Rectal smooth muscle tissue (tissue), 1 donor: Measurements from ENCODE around the gene MAP6.

Experiments
- H3K27ac ChIP-seq: one replicate; pipeline ENCODE4 v1.7.0; 2013; ENCODE audit warnings: low read depth, low read length, inconsistent platforms
- H3K27me3 ChIP-seq: one replicate; pipeline ENCODE4 v1.7.0; 2013; ENCODE audit warnings: low read length; ENCODE audit not compliant: control insufficient read depth, insufficient read depth
- H3K36me3 ChIP-seq: one replicate; pipeline ENCODE4 v1.7.0; 2013; ENCODE audit warnings: low read length; ENCODE audit not compliant: control insufficient read depth, insufficient read depth
- H3K4me1 ChIP-seq: one replicate; pipeline ENCODE4 v1.7.0; 2013; ENCODE audit warnings: low read length; ENCODE audit not compliant: control insufficient read depth, insufficient read depth
- H3K4me3 ChIP-seq: one replicate; pipeline ENCODE4 v1.7.0; 2013; ENCODE audit warnings: low read length
- H3K9ac ChIP-seq: one replicate; pipeline ENCODE4 v1.7.0; 2013; ENCODE audit warnings: low read length

MAP6 gene

DNA sequence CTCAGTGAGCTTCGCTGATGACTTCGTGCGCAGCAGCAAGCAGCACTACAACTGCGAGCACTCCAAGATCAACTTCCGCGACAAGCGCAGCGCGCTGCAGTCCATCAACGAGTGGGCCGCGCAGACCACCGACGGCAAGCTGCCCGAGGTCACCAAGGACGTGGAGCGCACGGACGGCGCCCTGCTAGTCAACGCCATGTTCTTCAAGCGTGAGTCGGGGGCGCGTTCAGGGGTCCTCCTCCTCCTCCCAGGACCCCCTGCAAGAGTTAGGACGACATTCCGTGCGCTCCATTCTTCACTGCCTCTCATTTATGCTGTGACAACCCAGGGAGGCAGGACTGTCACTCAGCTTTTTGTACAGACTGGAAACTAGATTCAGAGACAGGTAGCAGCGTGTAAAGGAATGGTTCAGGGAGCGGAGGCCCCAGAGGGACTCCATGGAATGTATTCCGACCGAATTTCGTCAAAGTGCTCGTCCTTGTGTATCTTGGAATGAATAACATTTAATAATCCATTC is 102.0 kb downstream of the MAP6 start:
- Histone ChIP-seq H3K27me3 (no peaks in the 10 kb centered on the region), H3K4me3 (no peak overlapping the region), H3K9ac (no peak overlapping the region), H3K36me3 (peaks cover 43% of the 10 kb centered on the region), H3K4me1 (peaks cover 25% of the 10 kb centered on the region), H3K27ac (no peak overlapping the region)

DNA sequence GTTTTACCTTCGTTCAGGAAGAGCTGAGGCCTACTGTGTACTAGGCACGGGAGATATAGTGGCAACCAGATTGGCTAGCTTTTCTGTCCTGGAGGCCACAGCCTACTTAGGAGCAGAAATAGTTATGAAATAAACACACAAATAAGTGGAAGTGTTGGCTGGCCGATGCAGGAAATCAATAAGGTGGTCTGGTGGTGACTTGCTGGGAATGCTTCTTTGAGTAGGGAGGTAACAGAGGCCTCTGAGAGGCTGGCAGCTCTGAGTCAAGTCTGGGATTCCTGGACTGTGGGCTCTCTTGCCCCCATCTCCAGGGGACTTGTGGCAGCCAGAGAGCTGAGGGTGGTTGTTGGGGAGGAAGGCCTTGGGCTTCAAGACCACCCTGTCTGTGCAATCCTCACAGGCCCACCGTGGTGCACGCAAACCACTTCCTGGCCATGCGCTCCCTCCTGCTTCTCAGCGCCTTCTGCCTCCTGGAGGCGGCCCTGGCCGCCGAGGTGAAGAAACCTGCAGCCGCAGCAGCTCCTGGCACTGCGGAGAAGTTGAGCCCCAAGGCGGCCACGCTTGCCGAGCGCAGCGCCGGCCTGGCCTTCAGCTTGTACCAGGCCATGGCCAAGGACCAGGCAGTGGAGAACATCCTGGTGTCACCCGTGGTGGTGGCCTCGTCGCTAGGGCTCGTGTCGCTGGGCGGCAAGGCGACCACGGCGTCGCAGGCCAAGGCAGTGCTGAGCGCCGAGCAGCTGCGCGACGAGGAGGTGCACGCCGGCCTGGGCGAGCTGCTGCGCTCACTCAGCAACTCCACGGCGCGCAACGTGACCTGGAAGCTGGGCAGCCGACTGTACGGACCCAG is 102.7 kb downstream of the MAP6 start:
- peaks cover 31% of the 10 kb centered on the region for H3K4me1 ChIP-seq
- H3K4me3 ChIP-seq, result peak overlapping the region; percentile 14
- no peak overlapping the region for H3K27ac ChIP-seq
- no peaks in the 10 kb centered on the region for H3K27me3 ChIP-seq
- no peak overlapping the region for H3K9ac ChIP-seq
- H3K36me3 ChIP-seq, result peaks cover 36% of the 10 kb centered on the region

DNA sequence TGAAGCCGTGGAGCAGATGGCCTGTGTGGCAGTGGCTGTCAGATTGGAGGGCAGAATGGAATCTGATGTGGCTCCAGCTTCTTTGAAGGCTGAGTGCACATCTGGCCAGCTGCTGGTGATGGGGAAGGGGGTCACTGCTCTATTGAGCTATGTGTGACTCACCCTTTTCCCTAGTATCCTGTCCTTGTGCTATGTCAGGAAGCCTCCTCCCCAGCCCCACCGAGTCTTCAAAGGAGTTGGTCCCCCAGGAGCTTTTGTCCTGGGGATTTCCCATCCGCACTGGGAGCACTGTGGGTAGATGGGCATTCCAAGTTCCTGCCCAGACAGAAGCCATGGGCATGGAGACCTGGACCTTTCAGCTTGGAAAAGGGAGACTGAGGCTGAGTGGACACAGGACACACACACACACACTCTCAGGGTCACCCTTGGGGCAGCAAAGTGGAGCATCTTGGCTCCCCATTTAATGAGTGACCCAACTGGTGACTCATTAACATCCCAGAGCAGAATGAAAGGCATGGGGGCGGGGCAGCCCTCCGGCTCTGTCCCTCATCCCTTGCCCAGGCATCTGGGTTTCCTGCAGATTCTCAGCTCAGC is 103.5 kb downstream of the MAP6 start:
- Histone ChIP-seq H3K27ac (peak overlapping the region; percentile 100), H3K36me3 (peaks cover 28% of the 10 kb centered on the region), H3K4me1 (peaks cover 34% of the 10 kb centered on the region), H3K27me3 (no peaks in the 10 kb centered on the region), H3K9ac (no peak overlapping the region), H3K4me3 (peak overlapping the region; percentile 71)

DNA sequence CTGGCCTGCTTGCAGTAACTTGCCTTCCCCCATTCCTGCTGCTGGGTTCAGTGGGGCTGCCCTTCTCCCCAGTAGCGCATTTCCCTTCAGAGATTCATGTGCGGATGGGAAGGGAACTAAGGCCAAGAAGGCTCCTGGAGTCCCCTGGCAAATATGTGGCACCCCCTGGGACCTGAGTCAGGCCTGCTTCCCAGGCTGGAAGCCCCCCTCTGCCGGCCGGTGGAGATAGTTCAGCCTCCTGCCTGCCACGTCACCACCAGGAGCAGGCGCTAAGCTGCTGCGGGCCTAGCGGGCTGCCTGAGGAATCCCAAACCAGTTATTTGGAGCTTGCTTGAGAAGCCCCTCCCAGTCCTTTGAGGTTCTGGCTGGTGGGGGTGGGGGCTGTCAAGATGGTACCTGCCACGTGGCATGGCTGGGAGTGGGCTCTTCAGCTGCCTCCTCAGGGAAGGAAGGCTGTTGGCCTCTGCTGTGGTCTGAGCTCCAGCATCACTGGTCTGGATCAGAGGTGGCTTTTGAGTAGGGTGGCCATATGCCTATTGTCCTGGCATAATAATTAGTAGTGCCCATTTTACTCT is 104.8 kb downstream of the MAP6 start:
- Histone ChIP-seq H3K36me3 (peaks cover 17% of the 10 kb centered on the region), H3K4me3 (peak overlapping the region; percentile 71), H3K27ac (peak overlapping the region; percentile 100), H3K9ac (peak overlapping the region; percentile 85), H3K27me3 (no peaks in the 10 kb centered on the region), H3K4me1 (peaks cover 42% of the 10 kb centered on the region)

DNA sequence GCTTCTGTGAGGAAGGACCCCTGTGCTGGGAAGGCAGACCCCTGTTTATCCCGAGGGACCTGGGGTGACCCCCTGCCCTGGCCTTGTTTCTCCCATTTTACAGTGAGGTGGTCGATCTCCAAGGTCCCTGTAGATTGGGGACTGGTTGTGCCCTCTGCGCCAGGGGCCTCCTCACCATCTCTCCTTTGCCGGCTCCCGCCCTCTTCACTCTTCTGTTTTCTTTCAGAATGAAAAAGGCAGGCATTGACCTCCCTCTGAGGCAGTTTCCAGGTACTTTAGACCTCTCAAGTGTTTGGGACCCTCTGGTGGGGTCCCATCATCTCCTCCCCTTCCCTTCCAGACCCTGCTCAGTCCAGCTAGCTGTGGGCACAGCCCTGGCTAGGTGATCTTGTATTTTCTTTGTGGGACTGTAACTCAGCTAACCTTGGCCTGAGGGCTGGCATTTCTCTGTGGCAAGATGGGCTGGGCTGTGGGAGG is 105.3 kb downstream of the MAP6 start:
- Histone ChIP-seq H3K27ac (peak overlapping the region; percentile 100), H3K27me3 (no peaks in the 10 kb centered on the region), H3K9ac (peak overlapping the region; percentile 85), H3K4me3 (peak overlapping the region; percentile 71), H3K36me3 (peaks cover 12% of the 10 kb centered on the region), H3K4me1 (peaks cover 48% of the 10 kb centered on the region)

DNA sequence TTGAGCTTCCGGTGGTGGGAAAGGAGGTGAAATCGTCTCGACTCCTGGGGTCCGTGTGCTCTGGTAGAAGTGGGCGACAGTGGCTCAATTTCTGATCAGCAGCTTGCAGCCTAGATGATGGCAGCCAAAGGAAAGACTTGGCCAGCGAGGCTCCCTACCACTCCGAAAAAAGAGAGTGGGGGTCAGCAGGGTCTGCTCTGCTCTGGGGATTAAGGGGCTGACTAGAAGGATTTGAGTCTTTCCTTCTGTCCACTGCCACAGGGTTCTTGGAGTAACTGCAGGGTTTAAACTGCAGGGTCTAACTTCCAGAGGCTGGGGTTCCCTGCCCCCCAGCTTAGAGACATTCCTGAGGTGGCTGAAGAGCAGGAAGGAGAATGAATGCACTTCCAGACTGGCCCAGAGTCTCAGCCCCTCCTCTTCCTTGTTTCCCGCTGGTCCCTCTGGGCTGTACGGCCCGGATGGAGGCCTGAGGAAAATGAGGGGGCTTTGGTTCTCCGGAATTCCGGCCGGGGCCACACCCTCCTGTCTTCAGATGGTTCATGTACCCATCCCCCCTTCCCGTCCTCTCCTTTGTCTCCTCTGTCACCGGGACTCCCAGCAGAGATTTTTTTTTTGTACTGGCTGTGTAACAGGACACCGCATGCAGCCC is 105.9 kb downstream of the MAP6 start:
- Histone ChIP-seq H3K4me1 (peaks cover 52% of the 10 kb centered on the region), H3K27me3 (no peaks in the 10 kb centered on the region), H3K27ac (peak overlapping the region; percentile 100), H3K36me3 (peaks cover 8% of the 10 kb centered on the region), H3K4me3 (peak overlapping the region; percentile 71), H3K9ac (peak overlapping the region; percentile 85)

DNA sequence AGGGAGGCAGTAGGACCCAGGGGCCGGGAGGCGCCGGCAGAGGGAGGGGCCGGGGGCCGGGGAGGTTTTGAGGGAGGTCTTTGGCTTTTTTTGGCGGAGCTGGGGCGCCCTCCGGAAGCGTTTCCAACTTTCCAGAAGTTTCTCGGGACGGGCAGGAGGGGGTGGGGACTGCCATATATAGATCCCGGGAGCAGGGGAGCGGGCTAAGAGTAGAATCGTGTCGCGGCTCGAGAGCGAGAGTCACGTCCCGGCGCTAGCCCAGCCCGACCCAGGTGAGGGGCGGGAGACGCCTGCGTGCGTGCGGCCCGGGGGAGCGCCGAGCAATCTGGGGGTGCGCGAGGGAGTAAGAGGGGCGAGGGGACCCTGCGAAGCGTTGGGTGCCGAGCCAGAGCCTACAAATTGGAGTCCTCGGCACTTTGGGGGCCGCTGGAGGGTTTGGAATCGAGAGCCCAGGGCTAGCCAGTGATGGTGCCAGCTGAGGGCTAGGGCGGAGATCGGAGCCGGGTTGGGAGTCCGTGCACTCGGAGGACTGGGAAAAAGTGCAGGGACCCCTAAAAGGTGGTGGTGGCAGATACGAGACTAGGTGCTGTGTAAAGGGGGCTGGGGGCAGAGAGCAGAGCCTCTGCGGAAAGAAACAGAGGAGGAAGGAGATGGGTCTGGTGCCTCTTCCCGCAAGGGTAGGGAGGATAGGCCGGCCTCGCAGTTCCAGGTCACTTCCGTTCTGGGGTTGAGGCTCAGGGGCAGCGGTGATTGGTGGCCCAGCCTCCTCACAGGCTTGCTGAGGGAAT is 106.6 kb downstream of the MAP6 start, which contains the start of gene SERPINH1:
Gene SERPINH1, plus strand, starts transcription at position 206 of the 788 bp plus-strand sequence. CDS start 4,097 bp downstream, outside the sequence.
- Histone ChIP-seq H3K36me3 (peaks cover 3% of the 10 kb centered on the region), H3K27me3 (no peaks in the 10 kb centered on the region), H3K27ac (peak within 1 kb of the TSS; percentile 100), H3K4me1 (peaks cover 56% of the 10 kb centered on the region), H3K4me3 (peak within 1 kb of the TSS; percentile 71), H3K9ac (peak within 1 kb of the TSS; percentile 85)

DNA sequence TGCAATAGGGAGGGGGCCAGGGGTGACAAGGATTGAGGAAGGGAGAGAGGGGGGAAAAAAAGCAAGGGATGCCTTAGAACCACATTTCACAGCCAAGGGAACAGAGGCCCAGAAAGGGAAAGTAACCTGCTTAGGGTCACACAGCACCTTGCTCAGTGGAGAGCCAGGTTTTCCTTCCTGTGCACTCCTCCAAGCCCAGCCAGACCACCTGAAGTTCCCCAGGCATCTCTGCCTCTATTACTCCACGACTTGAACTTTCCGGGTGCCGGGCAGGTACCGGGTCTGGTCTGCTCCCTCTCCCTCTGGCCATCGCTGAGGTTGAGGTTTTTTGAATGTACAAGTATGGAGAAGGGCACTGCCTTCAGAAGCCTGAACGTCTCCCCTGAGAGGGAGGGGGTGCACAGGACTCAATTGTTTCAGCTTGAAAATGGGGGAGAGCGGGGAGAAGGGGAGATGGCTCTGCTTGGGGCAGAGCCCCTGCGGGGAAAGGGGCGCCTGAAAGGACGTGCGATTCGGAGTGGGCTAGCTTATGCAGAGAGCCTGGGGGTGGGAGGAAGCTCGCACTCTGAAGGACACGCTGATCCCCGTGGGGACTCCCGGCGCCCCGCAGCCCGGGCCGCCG is 107.3 kb downstream of the MAP6 start:
- Histone ChIP-seq H3K4me3 (peak overlapping the region; percentile 71), H3K4me1 (peaks cover 63% of the 10 kb centered on the region), H3K27ac (peak overlapping the region; percentile 100), H3K36me3 (no peaks in the 10 kb centered on the region), H3K27me3 (no peaks in the 10 kb centered on the region), H3K9ac (peak overlapping the region; percentile 45)

DNA sequence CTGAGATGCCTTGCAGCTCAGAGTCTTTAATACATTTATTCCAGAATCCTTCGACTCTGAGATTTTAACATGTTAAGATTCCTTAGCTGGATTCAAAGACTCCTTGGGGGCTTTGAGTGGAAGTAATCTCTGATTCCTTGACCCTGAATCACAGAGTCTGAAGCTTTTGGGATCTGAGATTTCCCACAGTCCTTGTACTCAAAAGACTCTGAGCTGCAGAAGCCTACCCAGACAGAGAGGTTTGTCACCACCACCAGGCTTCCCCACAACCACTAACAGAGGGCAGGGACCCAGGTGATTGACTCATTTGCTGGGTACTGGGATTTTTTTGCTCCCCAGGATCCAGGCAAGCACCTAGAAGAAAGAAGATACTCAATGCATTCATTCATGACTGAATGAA is 108.2 kb downstream of the MAP6 start:
- Histone ChIP-seq H3K27ac (peak overlapping the region; percentile 100), H3K36me3 (no peaks in the 10 kb centered on the region), H3K9ac (no peak overlapping the region), H3K4me3 (no peak overlapping the region), H3K4me1 (peaks cover 62% of the 10 kb centered on the region), H3K27me3 (no peaks in the 10 kb centered on the region)

DNA sequence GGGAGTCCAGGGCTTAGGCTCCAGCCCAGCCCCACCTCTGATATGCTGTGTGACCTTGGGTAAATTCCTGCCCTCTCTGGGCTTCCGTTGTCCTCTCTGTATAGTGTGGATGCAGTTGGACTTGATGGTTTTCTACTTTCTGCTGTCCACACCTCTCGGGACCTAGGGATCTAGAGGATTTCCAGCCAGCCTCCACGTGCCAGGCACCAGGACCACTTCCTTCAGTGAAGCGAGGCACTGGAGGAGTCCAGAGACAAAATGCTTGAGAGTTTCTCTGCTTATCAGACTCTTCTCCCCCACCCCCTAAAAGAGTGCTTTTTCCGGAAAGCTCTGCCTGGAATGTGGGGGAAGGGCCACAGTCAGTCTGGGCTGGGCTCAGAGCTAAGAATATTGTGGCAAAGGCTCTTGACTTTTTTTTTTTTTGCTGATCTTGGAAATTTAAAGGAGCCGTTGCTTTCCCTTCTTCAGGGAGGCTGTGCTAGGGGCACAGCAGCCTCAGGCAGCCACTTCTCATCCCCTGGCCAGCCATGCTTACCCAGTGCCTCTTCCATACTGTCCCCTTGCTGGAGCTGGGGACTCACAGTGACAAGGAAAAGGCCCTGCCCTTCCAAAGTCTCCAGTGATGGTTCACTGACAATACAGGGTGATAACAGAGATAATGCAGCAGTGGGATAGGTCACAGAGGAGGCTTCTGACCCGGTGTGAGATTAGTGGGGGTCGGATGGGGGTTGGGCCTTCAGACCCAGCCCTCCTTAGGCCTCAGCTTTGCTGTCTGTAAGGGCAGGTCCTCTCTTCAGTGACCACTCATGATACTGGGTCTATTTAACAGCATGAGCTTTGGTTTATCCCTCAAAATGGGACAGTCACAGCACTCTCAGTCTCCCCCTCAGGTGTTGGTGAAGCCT is 109.6 kb downstream of the MAP6 start:
- H3K9ac ChIP-seq, result no peak overlapping the region
- H3K27me3 ChIP-seq, result no peaks in the 10 kb centered on the region
- H3K4me3 ChIP-seq, result peak overlapping the region; percentile 49
- H3K4me1 ChIP-seq, result peaks cover 56% of the 10 kb centered on the region
- no peaks in the 10 kb centered on the region for H3K36me3 ChIP-seq
- H3K27ac ChIP-seq, result peak overlapping the region; percentile 96
